Anterior cingulate cortex (tissue), 58 donors: ENCODE data around the gene ARMC6.

Experiments used
- DNase-seq, 58 donors: peaks; one replicate each; lab custom pipeline; 2025; lab: John Stamatoyannopoulos, UW

ARMC6 gene

DNA sequence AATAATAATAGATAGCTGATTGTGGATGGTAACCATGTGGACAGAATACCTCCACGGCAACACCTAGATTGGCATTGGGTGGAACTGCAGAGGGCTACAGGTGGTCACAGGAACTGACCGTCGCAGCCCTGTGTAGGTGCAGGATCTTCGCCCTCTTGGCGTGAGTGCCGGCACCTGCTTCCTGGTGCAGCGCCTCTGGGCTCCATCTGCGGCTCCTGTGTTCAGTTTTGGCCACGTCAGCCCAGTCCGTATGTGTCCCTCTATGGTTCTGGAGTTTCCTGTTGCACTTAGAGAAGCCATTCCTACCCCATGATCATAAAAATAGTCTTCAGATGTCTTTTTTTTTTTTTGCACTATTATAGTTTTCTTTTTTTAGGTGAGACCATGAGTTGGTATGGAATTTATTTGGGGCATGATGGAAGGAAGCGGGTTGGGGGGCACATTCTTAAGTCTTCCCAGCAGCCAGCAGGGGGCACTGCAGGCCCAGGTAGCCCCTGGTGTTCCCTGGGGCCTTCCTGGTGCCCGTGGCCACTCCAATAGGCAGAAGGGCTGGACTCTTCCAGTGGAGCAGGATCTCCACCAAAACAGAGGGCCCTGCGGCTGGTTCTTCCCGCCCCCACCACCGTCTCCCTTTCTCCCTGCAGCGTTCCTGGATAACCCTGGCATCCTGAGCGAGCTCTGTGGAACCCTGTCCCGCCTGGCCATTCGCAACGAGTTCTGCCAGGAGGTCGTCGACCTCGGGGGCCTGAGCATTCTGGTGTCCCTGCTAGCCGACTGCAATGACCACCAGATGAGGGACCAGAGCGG, 20.3 kb downstream of the ARMC6 start:
- DNase-seq: peak in 42 of 58 donors; percentile 2 to 69 (median 22)

DNA sequence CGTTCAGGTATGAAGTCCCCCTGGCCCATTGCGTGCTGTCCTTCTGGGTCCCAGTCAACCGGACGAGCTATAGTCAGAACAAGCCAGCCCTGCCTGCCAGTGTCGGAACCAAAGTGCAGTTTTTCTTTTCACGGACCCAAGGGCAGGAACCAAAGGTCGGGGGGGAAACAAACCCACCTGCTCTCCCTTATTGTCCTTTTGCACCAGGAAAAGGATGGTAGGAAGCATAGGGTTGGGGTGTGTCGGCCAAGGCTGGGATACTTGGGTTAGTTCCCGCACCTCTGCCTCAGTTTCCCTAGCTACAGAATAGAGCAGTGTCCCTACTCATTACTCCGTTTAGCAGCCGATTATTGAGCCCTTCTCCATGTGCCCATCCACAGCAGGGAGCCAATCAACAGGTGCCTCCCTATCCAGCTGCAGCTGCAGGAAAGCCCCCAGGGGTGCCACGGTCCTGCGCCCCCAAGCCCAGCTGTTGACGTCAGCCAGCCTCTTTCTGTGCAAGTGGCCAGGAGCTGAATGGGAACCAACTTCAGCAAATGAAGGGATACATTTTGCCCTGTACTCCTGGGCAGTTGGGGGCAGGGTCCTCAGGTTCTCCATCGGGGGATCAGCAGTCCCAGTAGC, 21.0 kb downstream of the ARMC6 start:
- DNase-seq: no peak

DNA sequence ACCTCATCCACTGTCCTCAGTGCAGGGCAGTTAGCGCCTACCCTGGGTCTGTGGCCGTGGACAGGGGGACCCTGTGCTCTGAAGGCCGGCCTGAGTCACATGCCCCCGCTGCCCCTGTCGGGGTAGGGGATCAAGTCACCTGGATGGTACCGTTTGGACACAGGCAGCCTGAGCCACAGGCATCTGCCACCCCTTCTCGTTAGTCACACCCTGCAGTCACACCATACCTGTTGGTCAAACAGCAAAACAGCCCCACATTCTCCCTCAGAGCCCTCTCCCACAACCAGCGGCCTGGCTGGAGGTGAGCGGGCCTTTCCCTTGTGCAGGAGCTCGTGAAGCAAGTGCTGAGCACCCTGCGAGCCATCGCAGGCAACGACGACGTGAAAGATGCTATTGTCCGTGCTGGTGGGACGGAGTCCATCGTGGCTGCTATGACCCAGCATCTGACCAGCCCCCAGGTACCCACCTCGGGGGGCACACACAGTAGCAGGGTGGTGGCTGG, 21.6 kb downstream of the ARMC6 start:
- DNase-seq: no peak

DNA sequence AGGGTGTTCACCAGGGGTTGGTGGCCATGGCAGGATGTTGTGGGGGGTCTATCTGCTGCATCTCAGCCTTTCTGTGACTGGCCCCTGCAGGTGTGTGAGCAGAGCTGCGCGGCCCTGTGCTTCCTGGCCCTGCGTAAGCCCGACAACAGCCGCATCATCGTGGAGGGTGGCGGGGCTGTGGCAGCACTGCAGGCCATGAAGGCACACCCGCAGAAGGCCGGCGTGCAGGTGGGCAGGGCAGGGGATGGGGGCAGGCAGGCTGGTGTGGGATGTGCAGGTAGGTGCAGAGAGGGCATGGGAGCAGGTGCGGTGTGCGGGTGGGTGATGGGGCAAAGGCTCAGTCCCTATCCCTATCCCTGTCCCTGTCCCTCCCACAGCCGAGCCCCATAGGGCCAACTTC, 22.3 kb downstream of the ARMC6 start:
- no peak for DNase-seq

DNA sequence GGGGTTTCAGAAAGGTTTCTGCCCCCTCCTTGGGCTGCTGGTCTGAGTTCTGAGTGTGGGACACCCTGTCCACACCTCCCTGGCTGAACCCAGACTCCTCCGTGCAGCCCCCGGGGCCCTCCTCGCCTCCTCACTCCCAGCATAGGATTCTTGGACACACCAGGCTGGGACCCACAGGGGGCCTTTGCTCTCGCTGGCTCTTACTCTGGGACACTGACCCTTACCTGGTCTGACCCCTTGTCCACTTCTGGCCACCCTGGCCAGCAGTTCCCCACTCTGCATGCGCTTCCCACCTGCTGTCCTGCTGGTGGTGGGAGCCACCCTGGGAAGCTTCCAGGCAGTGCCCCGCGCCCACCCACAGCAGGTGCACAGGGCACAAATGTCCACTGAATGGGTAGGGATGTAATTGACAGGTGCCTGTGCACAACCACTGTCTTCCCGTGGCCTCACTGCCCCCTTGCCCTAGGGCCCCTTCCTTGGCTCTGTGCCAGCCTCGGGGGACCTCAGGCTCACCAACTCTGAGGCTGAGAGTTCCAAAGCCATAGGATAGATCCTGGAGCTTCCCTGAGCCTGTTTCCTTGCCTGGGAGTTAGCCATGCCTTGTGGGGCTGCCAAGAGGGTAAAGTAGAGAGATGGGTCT, 23.4 kb downstream of the ARMC6 start:
- no peak for DNase-seq

DNA sequence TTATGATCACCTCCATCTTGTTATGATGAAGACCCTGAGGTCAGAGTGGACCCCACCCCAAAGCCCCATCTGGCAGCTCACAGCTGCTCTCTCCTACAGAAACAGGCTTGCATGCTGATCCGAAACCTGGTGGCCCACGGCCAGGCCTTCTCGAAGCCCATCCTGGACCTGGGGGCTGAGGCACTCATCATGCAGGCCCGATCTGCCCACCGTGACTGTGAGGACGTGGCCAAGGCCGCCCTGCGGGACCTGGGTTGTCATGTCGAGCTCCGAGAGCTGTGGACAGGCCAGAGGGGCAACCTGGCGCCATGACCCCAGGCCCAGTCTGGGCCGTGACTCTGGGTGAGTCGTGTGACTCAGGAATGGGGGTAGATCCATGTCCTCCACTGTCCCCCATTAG, 23.9 kb downstream of the ARMC6 start:
- no peak for DNase-seq

DNA sequence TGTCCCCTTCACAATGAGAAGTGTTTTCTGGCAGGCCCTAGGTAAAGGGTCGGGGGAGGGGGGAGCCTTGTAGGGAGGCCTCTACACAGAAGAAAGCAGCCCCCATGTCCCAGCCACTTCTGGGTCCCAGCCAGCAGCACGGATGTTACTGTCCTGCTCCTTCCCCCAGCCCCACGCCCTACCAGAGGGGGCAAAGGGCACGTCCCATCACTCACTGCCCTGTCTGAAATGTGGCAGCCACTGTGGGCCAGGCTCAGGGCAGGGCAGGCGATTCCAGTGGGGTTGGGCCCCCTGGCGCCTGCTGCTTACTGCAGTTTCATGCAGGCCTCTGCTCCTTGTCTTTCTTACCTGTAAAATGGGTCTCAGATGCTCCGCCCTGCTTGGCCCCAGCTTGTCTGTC, 24.3 kb downstream of the ARMC6 start:
- no peak for DNase-seq

DNA sequence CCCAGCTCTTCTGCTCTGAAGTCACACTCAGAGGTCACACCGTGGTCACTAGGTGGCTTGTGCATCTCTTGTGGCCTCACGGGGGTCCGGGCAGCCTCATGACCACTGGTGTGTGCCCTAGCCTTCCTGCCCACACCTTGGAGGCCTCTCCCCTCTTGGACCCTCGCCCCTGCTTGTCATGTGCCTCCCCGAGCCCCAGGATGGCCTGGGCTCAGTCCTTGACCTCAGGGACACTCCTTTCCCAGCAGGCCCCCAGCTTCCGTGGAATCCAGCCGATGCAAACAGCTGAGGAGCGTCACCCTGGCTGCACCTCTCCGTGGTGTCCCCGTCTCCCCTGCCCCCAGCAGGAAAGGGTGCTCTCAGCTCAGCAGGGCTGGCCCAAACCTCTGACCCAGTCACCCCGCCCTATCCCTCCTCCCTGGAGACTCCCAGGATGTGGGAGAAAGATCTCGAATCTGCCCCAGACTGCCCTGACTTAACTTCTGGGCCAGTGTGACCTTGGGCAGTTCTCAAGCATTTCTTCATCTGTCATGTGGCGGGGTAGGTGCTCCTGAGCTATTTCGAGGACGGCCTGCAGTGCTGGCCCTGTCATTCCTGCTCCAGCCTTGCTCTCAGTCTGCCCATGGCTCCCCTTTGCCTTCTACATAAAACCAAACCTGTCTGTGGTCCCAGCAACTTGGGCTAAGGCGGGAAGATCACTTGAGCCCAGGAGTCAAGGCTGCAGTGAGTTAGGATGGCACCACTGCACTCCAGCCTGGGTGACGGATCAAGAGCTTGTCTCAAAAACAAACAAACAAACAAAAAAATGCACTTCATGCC, 25.8 kb downstream of the ARMC6 start:
- no peak for DNase-seq

DNA sequence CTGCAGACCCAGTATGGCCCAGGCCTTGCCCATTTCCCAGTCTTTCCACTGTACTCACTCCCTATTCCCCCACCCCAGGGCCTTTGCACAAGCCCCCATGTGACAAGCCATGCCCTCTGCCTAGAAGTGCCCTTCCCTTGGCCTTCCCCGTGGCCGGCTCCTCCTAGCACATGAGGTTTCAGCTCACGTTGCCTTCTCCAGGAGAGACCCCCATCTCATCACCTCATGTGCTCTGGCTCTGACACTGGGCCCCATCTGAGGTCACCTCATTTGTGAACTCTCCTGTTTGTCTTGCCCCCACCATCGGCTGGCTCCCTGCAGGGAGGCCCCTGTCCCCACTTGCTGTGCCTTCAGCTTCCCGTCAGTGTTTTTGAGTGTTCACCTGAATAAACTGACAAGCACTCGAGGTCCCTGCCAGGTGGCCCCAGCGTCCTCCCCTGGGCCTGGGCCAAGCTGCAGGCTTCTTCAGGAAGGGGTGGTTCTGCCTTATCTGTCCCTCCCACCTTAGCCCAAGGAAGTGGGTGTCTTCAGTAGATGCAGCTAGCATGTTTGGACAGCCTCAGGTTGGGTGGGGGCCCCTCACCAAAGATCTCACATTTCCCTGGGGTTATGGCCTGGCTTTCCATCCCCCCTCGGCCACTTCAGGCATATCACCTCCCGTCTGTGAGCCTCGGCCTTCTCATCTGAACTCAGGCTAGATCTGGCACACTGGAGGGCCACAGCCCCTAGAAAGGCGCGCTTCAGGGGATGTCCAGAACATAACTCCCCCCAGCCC, 26.6 kb downstream of the ARMC6 start:
- no peak for DNase-seq

DNA sequence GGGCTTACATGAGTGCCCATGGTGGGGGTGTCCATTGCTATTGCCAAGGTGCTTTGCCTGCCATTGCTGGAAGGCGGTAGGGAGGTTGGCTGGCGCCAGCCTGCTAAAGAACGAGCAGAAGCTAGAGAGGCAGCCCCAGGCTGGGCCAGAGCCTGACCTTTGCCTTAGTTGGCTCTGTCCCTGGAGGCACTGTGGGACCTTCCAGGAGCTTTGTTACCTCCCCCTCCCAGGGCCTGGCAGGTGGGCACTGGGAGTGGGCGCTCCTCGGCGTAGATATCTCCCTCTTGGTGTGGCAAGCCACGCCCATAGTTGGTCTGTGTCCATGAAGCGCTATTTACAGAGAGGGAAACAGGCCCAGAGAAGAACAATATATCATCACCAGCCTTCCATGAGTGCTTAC, 28.1 kb downstream of the ARMC6 start:
- DNase-seq: peak in 26 of 58 donors; percentile 5 to 52 (median 22)

DNA sequence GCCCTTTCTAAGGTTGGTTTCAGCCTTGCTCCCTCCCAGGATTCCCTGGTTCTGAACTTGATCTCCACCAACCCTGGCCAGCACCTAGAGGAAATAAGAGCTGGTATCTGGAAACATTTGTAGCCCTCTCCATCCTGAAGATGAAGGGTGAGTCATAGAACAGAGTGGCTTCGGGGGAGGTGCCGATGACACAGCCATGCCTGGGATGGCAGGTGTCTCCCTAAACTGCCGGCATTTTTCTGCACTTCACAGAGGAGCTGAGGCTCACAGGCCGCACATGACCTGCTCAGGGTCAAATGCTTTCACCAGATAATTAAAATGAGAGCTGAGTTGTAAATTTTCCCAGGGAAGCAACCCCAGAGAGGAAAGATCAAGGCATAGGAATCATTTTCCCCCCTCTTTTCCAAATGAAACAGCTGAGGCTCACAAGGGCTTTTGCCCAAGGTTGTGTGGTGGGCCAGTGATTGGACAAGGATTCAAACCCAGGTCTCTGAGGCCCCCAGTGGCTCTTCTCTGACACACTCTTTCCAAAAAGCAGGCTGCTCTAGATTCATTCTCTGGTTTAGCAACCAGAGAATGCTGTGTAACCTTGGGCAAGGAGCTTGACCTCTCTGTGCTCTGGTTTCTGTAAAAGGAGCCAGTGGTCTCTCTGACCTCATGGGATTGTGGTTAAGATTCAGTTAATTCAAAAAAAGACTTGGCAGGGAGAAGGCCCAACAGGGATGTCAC, 29.2 kb downstream of the ARMC6 start:
- DNase-seq: peak in 6 of 58 donors; percentile 4 to 21 (median 12)

DNA sequence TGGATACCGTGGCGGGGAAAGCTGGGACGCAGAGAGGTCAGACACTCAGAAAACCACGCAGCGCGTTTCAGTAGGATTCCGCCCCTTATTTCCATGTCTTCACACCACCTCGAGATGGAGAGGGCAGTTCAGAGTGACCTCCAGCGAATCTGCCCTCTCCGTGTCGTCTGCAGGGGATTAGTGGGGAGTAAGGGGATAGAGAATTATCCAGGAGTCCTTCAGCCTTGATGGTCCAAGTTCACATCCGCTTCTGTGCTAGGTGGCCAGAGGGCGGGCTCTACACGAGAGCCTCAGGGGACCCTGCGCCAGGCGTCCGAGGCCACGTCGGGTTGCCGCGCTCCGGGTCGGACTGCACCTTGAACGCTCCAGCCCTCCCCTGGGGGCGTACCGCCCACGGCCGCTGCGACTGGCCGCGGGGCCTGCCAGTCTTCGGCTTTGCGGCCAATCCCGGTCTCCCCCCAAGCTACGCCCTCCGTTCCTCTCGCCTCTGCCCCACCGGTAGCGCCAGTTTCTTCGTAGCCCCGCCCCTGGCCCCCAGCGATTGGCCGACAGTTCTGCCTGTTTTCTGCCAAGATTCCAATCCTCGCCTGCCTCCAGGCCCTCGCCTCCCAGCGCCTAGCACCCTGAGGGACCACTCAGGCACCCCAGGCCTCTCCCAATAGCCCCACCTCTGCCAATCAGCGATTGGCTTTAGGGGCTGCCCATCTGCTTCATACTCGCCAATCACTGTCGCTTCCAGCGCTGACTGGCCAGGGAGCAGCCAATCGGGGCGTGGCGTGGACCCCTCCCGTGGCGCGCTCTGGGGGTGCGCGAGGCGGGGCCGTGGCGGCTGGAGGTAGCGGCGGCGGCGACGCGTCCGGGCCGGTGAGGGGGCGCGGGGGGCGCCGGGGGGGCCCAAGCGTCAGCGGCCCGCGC, 30.0 kb downstream of the ARMC6 start, which contains the start of gene SLC25A42:
SLC25A42 (plus strand) TSS at position 812 of the 915 bp plus-strand sequence. CDS start 32,131 bp downstream, outside the sequence.
- DNase-seq: peak; percentile 92 to 100 (median 100)

DNA sequence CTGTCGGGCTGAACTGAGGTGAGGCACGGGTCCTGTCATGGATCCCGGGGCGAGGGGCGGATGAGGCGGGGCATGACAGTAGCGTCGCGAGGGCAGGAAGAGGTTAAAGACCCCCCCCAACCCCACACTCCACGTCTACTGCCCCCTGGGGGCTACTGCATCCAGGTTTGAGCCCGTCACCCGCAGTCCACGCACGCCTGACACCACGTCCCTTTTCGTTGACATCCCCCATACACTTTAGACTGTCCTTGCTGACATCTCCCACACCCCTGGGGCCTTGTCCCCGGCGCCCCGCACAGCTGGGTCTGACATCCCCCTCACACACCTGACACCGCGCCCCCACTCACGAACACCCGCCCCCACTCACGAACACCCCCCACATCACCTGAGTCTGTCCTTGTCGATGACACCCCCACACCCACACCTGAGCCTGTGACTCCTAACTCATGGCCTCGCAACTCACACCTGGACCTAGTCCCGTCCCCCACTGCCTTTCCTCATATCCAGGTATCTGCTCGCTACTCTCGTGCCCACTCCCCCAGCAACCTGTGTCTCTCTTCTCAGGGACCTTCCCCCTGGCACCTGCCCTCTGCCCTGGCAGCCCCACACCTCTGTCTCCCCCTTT, 30.8 kb downstream of the ARMC6 start:
- DNase-seq: peak in 5 of 58 donors; percentile 39 to 72 (median 69)

DNA sequence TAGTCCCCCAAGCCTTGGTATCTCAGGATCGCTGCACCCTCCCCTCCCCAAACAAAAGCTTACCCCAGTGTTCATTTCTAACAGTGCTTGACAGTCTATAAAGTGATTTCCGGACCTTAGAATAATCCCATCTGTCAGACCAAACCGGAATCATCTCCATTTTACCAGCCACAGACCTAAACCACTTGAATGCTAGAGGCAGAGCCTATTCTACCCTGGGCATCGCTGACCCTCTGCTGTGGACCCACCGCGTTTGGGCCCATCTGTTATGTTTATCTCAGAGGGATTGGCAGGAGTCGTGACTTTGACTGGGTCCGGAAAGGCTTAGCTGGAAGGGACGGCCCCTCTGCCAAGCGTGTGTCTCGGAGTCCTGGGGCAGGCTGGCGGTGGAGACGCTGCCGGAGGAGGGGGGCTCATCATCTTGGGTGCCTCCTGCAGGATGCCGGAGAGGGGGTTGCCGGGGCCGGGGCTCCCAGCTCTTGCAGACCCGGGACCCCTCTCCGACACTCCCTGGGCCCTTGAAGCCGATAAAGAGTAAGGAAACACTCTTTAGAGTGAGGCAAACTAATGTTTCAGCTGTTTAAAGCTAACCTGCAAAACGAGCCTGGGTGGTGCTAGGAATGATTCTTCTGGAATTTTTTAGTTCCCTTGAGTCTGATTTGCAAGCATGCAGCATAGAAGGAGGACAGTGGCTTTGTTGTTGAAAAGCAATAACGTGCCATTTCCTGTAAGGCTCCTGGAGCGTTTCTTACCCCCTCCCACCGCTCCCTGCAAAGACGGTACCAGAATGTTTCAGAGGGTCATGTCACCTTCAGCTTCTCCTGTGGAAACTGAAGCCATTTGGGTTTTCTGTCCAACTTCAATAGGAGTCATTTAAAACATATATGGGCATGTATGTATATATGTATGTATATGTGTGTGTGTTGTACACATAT, 31.7 kb downstream of the ARMC6 start:
- peak in 11 of 58 donors; percentile 5 to 46 (median 10) for DNase-seq

DNA sequence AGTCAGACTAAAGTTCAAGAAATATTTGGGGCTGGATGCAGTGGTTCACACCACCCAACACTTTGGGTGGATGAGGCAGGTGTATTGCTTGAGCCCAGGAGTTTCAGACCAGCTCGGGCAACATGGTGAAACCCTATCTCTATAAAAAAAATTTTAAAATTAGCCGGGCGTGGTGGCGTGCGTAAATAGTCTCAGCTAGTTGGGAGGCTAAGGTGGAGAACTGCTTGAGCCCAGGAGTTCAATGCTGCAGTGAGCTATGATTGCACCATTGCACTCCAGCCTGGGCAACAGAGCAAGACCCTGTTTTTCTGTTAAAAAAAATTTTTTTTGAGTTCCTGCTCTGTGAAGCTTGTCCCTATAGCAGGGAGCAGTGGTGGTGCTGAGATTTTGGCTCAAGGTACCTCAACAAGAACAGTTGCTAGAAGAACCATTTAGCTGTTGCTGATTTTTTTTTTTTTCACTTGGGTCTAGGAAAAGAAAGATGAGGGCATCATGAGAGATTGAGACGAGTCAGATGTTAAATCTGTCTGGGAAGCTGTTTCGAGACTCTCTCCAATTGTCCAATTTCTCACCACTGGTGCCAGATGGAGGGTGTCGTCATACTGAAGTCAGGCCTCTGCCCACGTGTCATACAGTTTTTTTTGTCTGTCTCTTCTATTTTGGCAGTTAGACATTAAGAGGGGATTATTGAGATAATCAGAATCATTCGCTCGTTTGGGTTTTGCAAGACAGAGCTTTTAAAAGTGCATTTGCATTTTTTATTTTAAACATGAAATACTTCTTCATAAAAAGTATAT, 34.1 kb downstream of the ARMC6 start:
- peak in 13 of 58 donors; percentile 6 to 60 (median 18) for DNase-seq
